Neural progenitor cell (in vitro differentiated cells): ENCODE measurements around the gene SDK1. TPM values are rescaled to one million over a fixed set of nuclear protein-coding genes. Genes with fewer than 3 reads are reported as not detected.

Experiments
- DNase-seq: peaks from one replicate; pipeline ENCODE4 v3.0.0-alpha.2; 2016; ENCODE audit warnings: low spot score
- H2AFZ ChIP-seq: fragments of 200-600 bp; sonication (generic); replicated peaks from 2 replicates; pipeline ENCODE4 v1.6.1; 2016; ENCODE audit warnings: antibody characterized with exemption
- H3F3A ChIP-seq: fragments of 200-600 bp; sonication (generic); 2 replicates; pipeline ENCODE4 v1.6.1; 2016; ENCODE audit warnings: antibody characterized with exemption, low read depth
- H3K27ac ChIP-seq: fragments of 200-600 bp; sonication (generic); 2 replicates; pipeline ENCODE4 v1.5.1; 2016; ENCODE audit warnings: mild to moderate bottlenecking
- H3K27me3 ChIP-seq: fragments of 200-600 bp; sonication (generic); 2 replicates; pipeline ENCODE4 v1.6.1; 2016; ENCODE audit warnings: mild to moderate bottlenecking, moderate library complexity
- H3K36me3 ChIP-seq: fragments of 200-600 bp; sonication (generic); 2 replicates; pipeline ENCODE4 v1.5.1; 2016
- H3K4me1 ChIP-seq: fragments of 200-600 bp; sonication (generic); 2 replicates; pipeline ENCODE4 v1.6.1; 2016; ENCODE audit warnings: mixed run types
- H3K4me2 ChIP-seq: fragments of 200-600 bp; sonication (generic); 2 replicates; pipeline ENCODE4 v1.6.1; 2016
- H3K4me3 ChIP-seq: fragments of 200-600 bp; sonication (generic); 2 replicates; pipeline ENCODE4 v1.5.1; 2016
- H3K79me2 ChIP-seq: fragments of 200-600 bp; sonication (generic); 2 replicates; pipeline ENCODE4 v1.6.1; 2016; ENCODE audit warnings: low read depth
- H3K9ac ChIP-seq: fragments of 200-600 bp; sonication (generic); 2 replicates; pipeline ENCODE4 v1.6.1; 2016
- H3K9me3 ChIP-seq: fragments of 200-600 bp; sonication (generic); 2 replicates; pipeline ENCODE4 v1.5.1; 2016; ENCODE audit warnings: low read depth
- H4K20me1 ChIP-seq: fragments of 200-600 bp; sonication (generic); 2 replicates; pipeline ENCODE4 v1.6.1; 2016; ENCODE audit warnings: low read depth
- H3K27ac Mint-ChIP-seq: 3 replicates; pipeline ENCODE4 v1.8.0; 2021; ENCODE audit warnings: mixed read lengths
- H3K27me3 Mint-ChIP-seq: 2 replicates; pipeline ENCODE4 v1.8.0; 2022; ENCODE audit warnings: low read depth, mild to moderate bottlenecking, inconsistent platforms, moderate library complexity, mixed read lengths; ENCODE audit not compliant: insufficient read depth
- H3K36me3 Mint-ChIP-seq: 3 replicates; pipeline ENCODE4 v1.8.0; 2021; ENCODE audit warnings: mixed read lengths
- H3K4me1 Mint-ChIP-seq: 3 replicates; pipeline ENCODE4 v1.8.0; 2021; ENCODE audit warnings: mixed read lengths
- H3K4me3 Mint-ChIP-seq: 3 replicates; pipeline ENCODE4 v1.8.0; 2021; ENCODE audit warnings: mild to moderate bottlenecking, moderate library complexity, mixed read lengths
- H3K9me3 Mint-ChIP-seq: 3 replicates; pipeline ENCODE4 v1.8.0; 2020; ENCODE audit warnings: mixed read lengths
- CTCF ChIP-seq: fragments of 200-600 bp; sonication (generic); IDR thresholded peaks from 2 replicates; pipeline ENCODE4 v1.5.1; 2017; ENCODE audit warnings: antibody characterized with exemption, mild to moderate bottlenecking
- EZH2 ChIP-seq: fragments of 200-600 bp; sonication (generic); IDR thresholded peaks from 2 replicates; pipeline ENCODE4 v1.6.1; 2017; ENCODE audit warnings: antibody characterized with exemption, mild to moderate bottlenecking, moderate library complexity
- EZH2phosphoT487 ChIP-seq: fragments of 200-600 bp; sonication (generic); IDR thresholded peaks from 2 replicates; pipeline ENCODE4 v1.6.1; 2017; ENCODE audit warnings: antibody characterized with exemption
- total RNA-seq: library from RNA; depleted of rRNA; stranded (reverse); fragments of >200 nt; gene quantifications from 2 replicates; pipeline ENCODE4 v1.2.3, GENCODE V29; 2015; ENCODE audit warnings: low replicate concordance

Gene SDK1
- total RNA-seq, 1 donor from 2014 or later = 4.9 TPM

- H3K27ac ChIP-seq = no peak overlapping the region
Measured at GRCh38 chr7:4069268-4070095, 768.4 kb downstream of the SDK1 start.

GRCh38 chr7:4070214-4070613 lies 769.2 kb downstream of the SDK1 start:
- Histone ChIP-seq H3K27me3 (no peaks in the 10 kb centered on the region), H3K27ac (no peak overlapping the region), H3K9me3 (no peaks in the 10 kb centered on the region), H3F3A (peaks cover 16% of the 10 kb centered on the region), H3K4me2 (no peak overlapping the region), H3K4me3 (no peak overlapping the region), H3K79me2 (no peaks in the 10 kb centered on the region), H2AFZ (no peak overlapping the region), H3K36me3 (no peaks in the 10 kb centered on the region), H4K20me1 (no peaks in the 10 kb centered on the region), H3K9ac (no peak overlapping the region), H3K4me1 (peaks cover 36% of the 10 kb centered on the region)
- Mint-ChIP-seq H3K4me3 (no peak overlapping the region), H3K4me1 (peaks cover 38% of the 10 kb centered on the region), H3K27me3 (peaks cover 5% of the 10 kb centered on the region), H3K27ac (peak overlapping the region; percentile 58), H3K36me3 (peaks cover 7% of the 10 kb centered on the region), H3K9me3 (no peaks in the 10 kb centered on the region)
- no peak for DNase-seq
- no peak for TF ChIP-seq EZH2phosphoT487
- no peak for TF ChIP-seq CTCF

More at GRCh38 chr7:4069268-4070095, 768.4 kb downstream of the SDK1 start:
- Histone ChIP-seq H3K9me3 (no peaks in the 10 kb centered on the region), H3K36me3 (no peaks in the 10 kb centered on the region), H3K9ac (no peak overlapping the region), H3K27me3 (no peaks in the 10 kb centered on the region), H4K20me1 (no peaks in the 10 kb centered on the region), H2AFZ (peak overlapping the region; percentile 68), H3K4me1 (peaks cover 36% of the 10 kb centered on the region), H3F3A (peaks cover 16% of the 10 kb centered on the region), H3K4me3 (no peak overlapping the region), H3K79me2 (no peaks in the 10 kb centered on the region), H3K4me2 (no peak overlapping the region)
- Mint-ChIP-seq H3K27me3 (peaks cover 5% of the 10 kb centered on the region), H3K27ac (peak overlapping the region; percentile 69), H3K4me3 (no peak overlapping the region), H3K4me1 (peaks cover 38% of the 10 kb centered on the region), H3K36me3 (peaks cover 7% of the 10 kb centered on the region), H3K9me3 (no peaks in the 10 kb centered on the region)
- DNase-seq = peak; percentile 33
- no peak for TF ChIP-seq EZH2
- no peak for TF ChIP-seq CTCF
- no peak for TF ChIP-seq EZH2phosphoT487

- no peak overlapping the region for H3K4me3 ChIP-seq
- TF ChIP-seq CTCF (no peak), EZH2phosphoT487 (no peak)
- no peaks in the 10 kb centered on the region for H3K9me3 ChIP-seq
- no peaks in the 10 kb centered on the region for H3K27me3 ChIP-seq
- H3K36me3 ChIP-seq = no peaks in the 10 kb centered on the region
- peaks cover 5% of the 10 kb centered on the region for H3K27me3 Mint-ChIP-seq
- H3K27ac Mint-ChIP-seq = peak overlapping the region; percentile 93
- H3K36me3 Mint-ChIP-seq = peaks cover 11% of the 10 kb centered on the region
- H2AFZ ChIP-seq = peak overlapping the region; percentile 75
- no peaks in the 10 kb centered on the region for H4K20me1 ChIP-seq
- H3K4me2 ChIP-seq = peak overlapping the region; percentile 13
- H3F3A ChIP-seq = peaks cover 16% of the 10 kb centered on the region
- peaks cover 35% of the 10 kb centered on the region for H3K4me1 ChIP-seq
- H3K4me1 Mint-ChIP-seq = peaks cover 37% of the 10 kb centered on the region
- no peaks in the 10 kb centered on the region for H3K79me2 ChIP-seq
- peak overlapping the region; percentile 67 for H3K27ac ChIP-seq
- no peak overlapping the region for H3K4me3 Mint-ChIP-seq
- H3K9ac ChIP-seq = no peak overlapping the region
- no peaks in the 10 kb centered on the region for H3K9me3 Mint-ChIP-seq
- DNase-seq = peak; percentile 56
Measured at GRCh38 chr7:4071370-4072058, 770.5 kb downstream of the SDK1 start.
